HG03280 (cell line): Measurements from ENCODE around the gene C1orf56.
"Not testable (repeated sequence)": the region's sequence is repeated elsewhere in the genome, so short reads cannot be mapped to it uniquely, and the experiment has no call there.

Experiments
- ATAC-seq: cut with Tn5 transposase; IDR thresholded peaks from one replicate; pipeline ENCODE4 v1.9.1; 2021; ENCODE audit warnings: mild to moderate bottlenecking, moderate library complexity; ENCODE audit not compliant: unreplicated experiment

Gene C1orf56

GRCh38 chr1:151060007-151060656 is 12.6 kb downstream of the C1orf56 start, which contains the start of gene MLLT11:
MLLT11 (plus strand) TSS chr1:151060397; CDS start chr1:151067225, 6,828 bp downstream.
- ATAC-seq = no peak

DNA sequence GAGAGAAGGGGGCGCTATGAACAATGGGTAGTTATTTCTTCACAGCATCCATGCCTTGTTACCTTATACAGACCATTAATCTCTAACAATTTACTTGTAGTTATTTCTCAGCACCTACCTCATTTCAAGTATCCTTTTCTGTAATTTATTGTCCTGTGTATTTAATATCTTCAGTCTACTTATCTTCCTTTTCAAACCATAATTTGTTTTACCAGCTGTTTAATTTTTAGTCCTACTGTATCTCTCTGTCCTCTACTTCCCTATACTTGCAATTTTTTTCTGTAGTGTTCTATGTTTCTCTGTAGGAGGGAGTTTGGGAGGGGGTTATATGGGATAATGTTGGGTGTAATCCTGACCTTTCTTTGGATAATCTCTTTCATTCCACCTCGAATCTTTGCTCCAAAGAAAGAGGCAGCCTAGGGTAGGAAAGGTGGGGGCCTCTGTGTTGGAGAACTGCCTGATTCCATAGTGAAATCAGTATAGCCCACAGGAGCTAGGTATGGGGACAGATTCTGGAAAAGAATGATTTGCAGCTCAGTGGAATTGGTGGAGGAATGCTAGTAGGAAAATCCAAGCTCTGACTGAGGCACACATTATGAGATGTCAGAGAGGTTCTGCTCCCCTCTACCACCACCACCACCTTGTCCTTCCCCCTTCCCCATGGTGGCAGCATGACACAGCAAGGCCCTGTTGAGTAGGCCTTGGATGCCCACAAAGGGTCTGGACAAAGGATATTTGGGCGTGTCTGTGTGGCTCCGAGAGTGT is 13.3 kb downstream of the C1orf56 start:
- ATAC-seq = no peak

GRCh38 chr1:151061704-151062103 is 14.2 kb downstream of the C1orf56 start:
- ATAC-seq = no peak

GRCh38 chr1:151062741-151063371 is 15.3 kb downstream of the C1orf56 start:
- ATAC-seq = no peak

- ATAC-seq = no peak
These were observed 17.6 kb downstream of the C1orf56 start for GRCh38 chr1:151065089-151065645.

- no peak for ATAC-seq
These were observed 19.6 kb downstream of the C1orf56 start for GRCh38 chr1:151067185-151067584.

- ATAC-seq = no peak
These were observed 21.5 kb downstream of the C1orf56 start for GRCh38 chr1:151069103-151069486.

GRCh38 chr1:151070474-151071276 is 23.1 kb downstream of the C1orf56 start, which contains the start of gene GABPB2:
GABPB2 (plus strand) TSS chr1:151070761; CDS start chr1:151088190, 17,429 bp downstream.
- ATAC-seq = peak; percentile 80

DNA sequence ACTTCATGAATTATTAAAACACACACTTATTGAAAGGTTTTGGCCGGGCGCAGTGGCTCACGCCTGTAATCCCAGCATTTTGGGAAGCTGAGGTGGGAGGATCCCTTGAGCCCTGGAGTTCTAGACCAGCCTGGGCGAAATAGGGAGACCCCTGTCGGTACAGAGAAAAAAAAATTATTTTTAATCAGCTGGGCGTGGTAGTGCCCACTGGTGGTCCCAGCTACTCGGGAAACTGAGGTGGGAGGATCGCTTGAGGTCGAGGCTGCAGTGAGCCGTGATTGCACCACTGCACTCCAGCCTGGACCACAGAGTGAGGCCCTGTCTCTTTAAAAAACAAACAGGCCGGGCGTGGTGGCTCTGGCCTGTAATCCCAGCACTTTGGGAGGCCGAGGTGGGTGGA is 24.7 kb downstream of the C1orf56 start:
- no peak for ATAC-seq

DNA sequence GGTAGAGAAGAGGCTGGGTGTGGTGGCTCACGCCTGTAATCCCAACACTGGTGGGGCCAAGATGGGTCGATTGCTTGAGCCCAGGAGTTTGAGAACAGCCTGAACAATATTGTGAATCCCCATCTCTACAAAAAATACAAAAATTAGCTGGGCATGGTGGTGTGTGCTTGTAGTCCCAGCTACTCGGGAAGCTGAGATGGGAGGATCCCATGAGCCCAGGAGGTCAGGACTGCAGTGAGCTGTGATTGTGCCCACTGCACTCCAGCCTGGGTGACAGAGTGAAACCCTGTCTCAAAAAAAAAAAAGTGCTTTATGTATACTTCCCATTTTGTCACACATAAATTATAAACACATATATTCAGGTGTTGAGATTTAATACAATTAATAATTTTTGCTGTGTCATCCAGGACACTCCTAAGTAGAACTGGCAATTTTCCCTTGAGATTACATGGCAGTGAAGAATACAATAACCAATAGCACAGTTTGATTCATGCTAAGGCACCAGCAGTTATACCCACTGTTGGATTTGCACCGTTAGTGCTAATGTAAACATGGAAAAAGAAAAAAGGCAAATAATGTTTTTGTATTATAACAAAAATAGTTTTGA is 38.5 kb downstream of the C1orf56 start:
- ATAC-seq = no peak

- not testable (repeated sequence) for ATAC-seq
These were observed 49.9 kb downstream of the C1orf56 start for GRCh38 chr1:151097426-151097825.

DNA sequence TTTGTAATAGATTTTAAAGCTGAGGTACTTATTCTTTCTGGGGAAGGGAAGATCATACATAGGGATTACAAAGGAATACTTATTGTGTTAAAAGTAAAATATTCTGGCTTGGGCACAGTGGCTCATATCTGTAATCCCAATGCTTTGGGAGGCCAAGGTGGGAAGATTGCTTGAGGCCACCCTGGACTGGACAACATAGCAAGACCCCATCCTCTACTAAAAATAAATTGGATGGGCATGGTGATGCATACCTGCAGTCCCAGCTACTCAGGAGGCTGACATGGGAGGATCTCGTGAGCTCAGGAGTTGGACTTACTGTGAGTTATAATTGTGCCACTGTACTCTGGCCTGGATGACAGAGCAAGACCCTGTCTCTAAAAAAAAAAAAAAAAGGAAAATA is 50.6 kb downstream of the C1orf56 start:
- no peak for ATAC-seq
